Measurements from ENCODE around the gene NHSL2. TPM values are rescaled to one million over a fixed set of nuclear protein-coding genes. Genes with fewer than 3 reads are reported as not detected.

Gene NHSL2
- total RNA-seq, 1 donor from 2014 or later, result 4.0 TPM

GRCh38 chrX:71974916-71975315 lies 64.3 kb downstream of the NHSL2 start:
- H2AFZ ChIP-seq (replicated peaks), result no peak overlapping the region
- H3K9ac ChIP-seq, result no peak overlapping the region
- Mint-ChIP-seq H3K4me3 (no peak overlapping the region), H3K4me1 (peaks cover 15% of the 10 kb centered on the region), H3K36me3 (no peaks in the 10 kb centered on the region), H3K27me3 (ENCODE audit: insufficient read depth, low read depth) (no peaks in the 10 kb centered on the region), H3K27ac (no peak overlapping the region), H3K9me3 (peaks cover 3% of the 10 kb centered on the region)
- H3F3A ChIP-seq (ENCODE audit: low read depth), result no peaks in the 10 kb centered on the region
- H3K36me3 ChIP-seq, result no peaks in the 10 kb centered on the region
- H3K4me1 ChIP-seq, result peaks cover 10% of the 10 kb centered on the region
- no peak for DNase-seq (ENCODE audit: low spot score)
- no peak overlapping the region for H3K4me2 ChIP-seq
- peaks cover 3% of the 10 kb centered on the region for H3K9me3 ChIP-seq (ENCODE audit: low read depth)
- H3K27ac ChIP-seq, result no peak overlapping the region
- no peaks in the 10 kb centered on the region for H4K20me1 ChIP-seq (ENCODE audit: low read depth)
- TF ChIP-seq, protein P1, sequence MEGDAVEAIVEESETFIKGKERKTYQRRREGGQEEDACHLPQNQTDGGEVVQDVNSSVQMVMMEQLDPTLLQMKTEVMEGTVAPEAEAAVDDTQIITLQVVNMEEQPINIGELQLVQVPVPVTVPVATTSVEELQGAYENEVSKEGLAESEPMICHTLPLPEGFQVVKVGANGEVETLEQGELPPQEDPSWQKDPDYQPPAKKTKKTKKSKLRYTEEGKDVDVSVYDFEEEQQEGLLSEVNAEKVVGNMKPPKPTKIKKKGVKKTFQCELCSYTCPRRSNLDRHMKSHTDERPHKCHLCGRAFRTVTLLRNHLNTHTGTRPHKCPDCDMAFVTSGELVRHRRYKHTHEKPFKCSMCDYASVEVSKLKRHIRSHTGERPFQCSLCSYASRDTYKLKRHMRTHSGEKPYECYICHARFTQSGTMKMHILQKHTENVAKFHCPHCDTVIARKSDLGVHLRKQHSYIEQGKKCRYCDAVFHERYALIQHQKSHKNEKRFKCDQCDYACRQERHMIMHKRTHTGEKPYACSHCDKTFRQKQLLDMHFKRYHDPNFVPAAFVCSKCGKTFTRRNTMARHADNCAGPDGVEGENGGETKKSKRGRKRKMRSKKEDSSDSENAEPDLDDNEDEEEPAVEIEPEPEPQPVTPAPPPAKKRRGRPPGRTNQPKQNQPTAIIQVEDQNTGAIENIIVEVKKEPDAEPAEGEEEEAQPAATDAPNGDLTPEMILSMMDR (IDR thresholded peaks at IDR 0.05), result no peak
- TF ChIP-seq EZH2phosphoT487 (IDR thresholded peaks at IDR 0.05), result no peak
- TF ChIP-seq EZH2 (IDR thresholded peaks at IDR 0.05), result no peak
- H3K27me3 ChIP-seq, result no peaks in the 10 kb centered on the region
- no peaks in the 10 kb centered on the region for H3K79me2 ChIP-seq (ENCODE audit: low read depth)
- no peak overlapping the region for H3K4me3 ChIP-seq

- Histone ChIP-seq H3K4me1 (peaks cover 10% of the 10 kb centered on the region), H3K27ac (no peak overlapping the region), H4K20me1 (ENCODE audit: low read depth) (no peaks in the 10 kb centered on the region), H3K27me3 (no peaks in the 10 kb centered on the region), H3K9me3 (ENCODE audit: low read depth) (no peaks in the 10 kb centered on the region), H3K79me2 (ENCODE audit: low read depth) (no peaks in the 10 kb centered on the region), H3K36me3 (no peaks in the 10 kb centered on the region), H3K4me2 (no peak overlapping the region), H2AFZ (replicated peaks) (no peak overlapping the region), H3F3A (ENCODE audit: low read depth) (no peaks in the 10 kb centered on the region), H3K9ac (no peak overlapping the region), H3K4me3 (no peak overlapping the region)
- Mint-ChIP-seq H3K4me1 (peaks cover 15% of the 10 kb centered on the region), H3K36me3 (no peaks in the 10 kb centered on the region), H3K27me3 (ENCODE audit: insufficient read depth, low read depth) (no peaks in the 10 kb centered on the region), H3K27ac (no peak overlapping the region), H3K4me3 (no peak overlapping the region), H3K9me3 (peaks cover 8% of the 10 kb centered on the region)
- no peak for DNase-seq (ENCODE audit: low spot score)
- TF ChIP-seq, protein P1 (IDR thresholded peaks at IDR 0.05), result no peak
These were observed 66.1 kb downstream of the NHSL2 start for GRCh38 chrX:71976753-71977152.

- Mint-ChIP-seq H3K9me3 (peaks cover 18% of the 10 kb centered on the region), H3K27ac (no peak overlapping the region), H3K27me3 (ENCODE audit: insufficient read depth, low read depth) (no peaks in the 10 kb centered on the region), H3K4me3 (no peak overlapping the region), H3K36me3 (peaks cover 8% of the 10 kb centered on the region), H3K4me1 (peaks cover 15% of the 10 kb centered on the region)
- Histone ChIP-seq H3K9me3 (ENCODE audit: low read depth) (no peaks in the 10 kb centered on the region), H3K4me3 (no peak overlapping the region), H3K27ac (no peak overlapping the region), H4K20me1 (ENCODE audit: low read depth) (no peaks in the 10 kb centered on the region), H3K27me3 (no peaks in the 10 kb centered on the region), H3K9ac (no peak overlapping the region), H3F3A (ENCODE audit: low read depth) (no peaks in the 10 kb centered on the region), H3K4me2 (no peak overlapping the region), H2AFZ (replicated peaks) (no peak overlapping the region), H3K36me3 (no peaks in the 10 kb centered on the region), H3K4me1 (peaks cover 10% of the 10 kb centered on the region), H3K79me2 (ENCODE audit: low read depth) (no peaks in the 10 kb centered on the region)
- DNase-seq (ENCODE audit: low spot score), result no peak
- no peak for TF ChIP-seq EZH2phosphoT487 (IDR thresholded peaks at IDR 0.05)
- TF ChIP-seq EZH2 (IDR thresholded peaks at IDR 0.05), result no peak
- TF ChIP-seq, protein P1 (IDR thresholded peaks at IDR 0.05), result no peak
These were observed 67.5 kb downstream of the NHSL2 start for GRCh38 chrX:71978164-71978563.
